Activated CD4-positive, alpha-beta T cell treated with anti-CD3 and anti-CD28 coated beads for 48 hours (primary cell): ENCODE measurements around the gene SPI1.
"Not testable (repeated sequence)": the region's sequence is repeated elsewhere in the genome, so short reads cannot be mapped to it uniquely, and the experiment has no call there.

Experiments used
- DNase-seq: peaks from one replicate; pipeline ENCODE4 v3.0.0-alpha.2; 2020

SPI1 gene

GRCh38 chr11:47337229-47337924 is 41.0 kb downstream of the SPI1 start:
- no peak for DNase-seq

DNA sequence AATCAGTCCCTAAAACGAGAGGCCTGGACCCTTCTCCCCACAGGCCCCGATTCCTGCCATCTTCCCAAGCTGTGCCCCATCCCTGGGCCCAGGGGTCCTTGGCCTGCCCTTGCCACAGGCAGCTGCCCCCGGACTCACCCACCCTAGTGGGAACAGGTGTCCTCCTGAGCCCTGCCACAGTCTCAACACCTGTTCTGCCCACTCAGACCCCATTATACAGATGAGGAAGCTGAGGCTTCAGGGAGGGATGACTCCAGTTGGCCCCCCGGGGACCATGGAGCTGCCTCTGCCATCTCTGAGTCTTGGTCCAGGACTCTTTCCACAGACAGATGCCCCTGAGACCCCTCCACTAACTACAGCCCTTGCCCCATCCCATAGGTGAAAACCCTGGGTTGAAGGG is 41.8 kb downstream of the SPI1 start:
- no peak for DNase-seq

DNA sequence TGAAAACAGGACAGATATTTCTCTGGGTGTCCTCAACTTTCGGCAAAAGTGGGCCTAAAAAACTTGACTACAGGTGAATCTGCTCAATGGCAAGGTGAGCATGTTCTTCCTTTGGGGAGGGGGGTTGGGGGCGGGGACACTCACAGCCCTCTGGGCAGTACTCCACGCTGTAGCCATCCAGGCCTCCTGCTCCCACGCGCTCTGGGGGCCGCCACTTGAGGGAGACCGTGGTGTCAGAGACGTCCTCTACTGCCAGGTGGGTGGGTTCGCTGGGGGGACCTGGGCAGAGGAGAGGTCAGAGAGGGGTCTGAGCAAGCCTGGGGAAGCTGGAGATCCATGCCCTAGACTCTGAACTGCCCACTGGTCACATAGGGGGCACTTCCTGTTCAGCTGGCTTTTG is 42.6 kb downstream of the SPI1 start:
- no peak for DNase-seq

GRCh38 chr11:47334699-47335411 is 43.5 kb downstream of the SPI1 start:
- not testable (repeated sequence) for DNase-seq

DNA sequence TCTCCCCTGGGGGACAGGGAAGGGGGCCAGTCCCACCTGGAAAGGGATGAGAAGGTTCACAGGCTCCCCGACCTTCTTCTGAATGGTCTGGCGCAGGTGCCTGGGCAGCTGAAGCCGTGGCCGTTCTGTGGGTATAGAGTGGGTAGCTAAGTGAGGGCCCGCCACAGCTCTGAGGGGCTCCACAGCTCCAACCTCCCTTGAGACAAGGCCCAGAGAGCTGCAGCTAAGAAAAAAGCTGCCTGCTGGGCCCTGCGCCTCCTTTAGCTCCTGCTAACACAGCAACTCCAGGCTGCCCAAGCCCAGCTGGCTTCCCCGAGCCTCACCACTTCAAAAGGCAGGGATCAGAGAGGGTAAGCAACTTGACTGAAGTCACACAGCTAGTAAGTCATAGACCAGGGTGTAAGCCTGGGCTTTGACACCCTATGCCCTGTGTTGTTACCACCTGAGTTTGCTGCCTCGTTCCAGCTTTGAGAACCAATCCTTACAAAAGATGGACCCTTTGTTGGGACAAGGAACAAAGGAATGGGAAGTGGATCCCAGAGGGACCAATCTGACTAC is 44.4 kb downstream of the SPI1 start:
- DNase-seq = no peak

GRCh38 chr11:47333526-47333845 is 44.9 kb downstream of the SPI1 start:
- DNase-seq = no peak

DNA sequence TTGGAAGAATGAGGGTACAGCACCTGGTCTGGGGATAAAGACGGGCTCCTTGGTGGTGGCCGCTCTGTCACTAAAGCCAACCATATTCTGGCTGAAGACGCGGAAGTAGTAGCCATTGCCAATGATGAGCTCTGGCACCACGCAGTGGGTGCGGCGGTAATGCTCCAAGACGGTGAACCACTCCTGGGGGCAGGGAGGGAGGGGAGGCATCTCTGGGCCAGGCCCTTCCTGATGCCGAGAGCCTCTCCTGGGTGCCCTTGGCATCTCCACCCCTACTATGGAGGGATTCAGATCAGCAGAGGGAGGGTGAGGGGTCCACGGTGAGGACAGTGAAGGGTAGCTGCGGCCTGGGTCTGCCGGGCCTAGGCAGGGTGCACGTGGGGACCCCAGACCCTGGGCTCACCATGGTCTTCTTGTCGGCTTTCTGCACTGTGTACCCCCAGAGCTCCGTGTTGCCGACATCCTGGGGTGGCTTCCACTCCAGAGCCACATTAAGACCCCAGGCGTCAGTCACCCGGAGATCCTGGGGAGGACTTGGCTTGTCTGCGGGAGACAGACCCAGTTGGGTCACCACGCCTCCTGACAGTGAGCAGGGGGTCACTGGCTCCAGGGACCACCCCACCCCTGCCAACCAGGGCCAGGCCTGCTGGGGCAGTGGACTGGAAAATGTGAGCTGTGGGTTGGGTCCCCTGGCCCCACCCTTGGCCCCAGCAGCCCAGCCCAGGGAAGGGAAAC is 45.4 kb downstream of the SPI1 start:
- DNase-seq = no peak

DNA sequence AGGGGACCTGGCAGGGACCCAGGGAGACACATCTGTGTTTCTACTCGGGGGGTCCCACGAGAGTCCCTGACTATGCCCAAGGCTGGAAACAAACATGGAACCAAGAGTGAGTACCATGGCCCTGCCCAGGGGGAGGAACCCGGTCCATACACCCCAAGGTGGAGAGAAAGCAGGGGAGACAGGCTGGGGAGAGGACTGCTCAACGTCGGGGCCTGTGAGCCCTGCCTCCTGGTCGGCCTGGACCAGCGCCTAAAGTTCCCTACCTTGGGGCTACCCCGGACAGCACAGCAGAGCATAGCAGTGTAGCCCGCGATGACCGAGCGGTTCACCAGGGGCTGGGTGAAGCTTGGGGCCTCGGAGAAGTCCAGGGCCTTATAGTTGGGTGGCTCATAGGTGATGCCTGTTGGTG is 46.0 kb downstream of the SPI1 start:
- DNase-seq = no peak

- no peak for DNase-seq
Measured at GRCh38 chr11:47331454-47332302, 46.7 kb downstream of the SPI1 start.

DNA sequence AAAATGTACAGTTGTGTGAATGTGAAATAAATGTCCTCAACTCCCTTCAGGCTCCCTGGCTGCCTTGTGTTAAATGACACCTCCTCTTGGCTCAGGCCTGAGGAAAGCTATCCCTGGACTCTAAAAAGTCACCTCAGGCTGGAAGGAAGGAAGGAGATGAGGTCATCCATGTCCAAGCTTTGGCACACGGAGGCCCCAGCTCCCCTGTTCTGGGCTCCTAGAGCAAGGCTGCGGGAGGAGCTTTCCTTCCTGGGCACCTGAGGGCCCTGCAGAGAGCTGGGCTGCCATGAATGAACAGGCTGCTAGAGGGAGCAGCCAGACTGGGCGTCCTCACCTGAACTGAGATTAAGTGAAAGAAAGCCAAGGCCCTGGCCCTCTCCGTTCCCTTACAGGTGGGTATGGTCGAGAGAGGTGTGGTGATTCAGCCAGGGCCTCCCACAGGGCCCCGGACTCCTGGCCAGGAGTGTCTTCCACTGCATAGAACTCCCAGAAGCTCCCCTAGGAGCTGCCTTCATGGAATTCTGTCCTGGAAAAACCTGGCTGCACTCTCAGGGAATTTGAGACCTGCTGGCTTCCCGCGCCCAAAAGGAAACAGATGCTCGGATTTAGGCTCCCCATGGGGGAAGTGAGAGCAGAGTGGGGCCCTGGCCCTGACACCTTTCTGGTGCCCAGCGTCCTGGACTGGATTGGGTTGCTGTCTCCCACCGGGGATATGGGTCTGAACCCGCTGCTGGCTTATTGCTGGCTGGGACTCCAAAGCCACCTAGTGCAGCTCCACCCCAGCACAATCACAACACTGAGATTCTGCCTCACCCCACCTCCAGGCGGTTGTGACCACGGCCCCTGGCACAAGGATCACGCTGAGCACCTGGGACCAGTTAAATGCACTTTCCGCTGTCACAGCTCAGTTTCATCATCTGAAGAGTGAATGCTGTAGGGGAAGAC is 48.1 kb downstream of the SPI1 start:
- no peak for DNase-seq

DNA sequence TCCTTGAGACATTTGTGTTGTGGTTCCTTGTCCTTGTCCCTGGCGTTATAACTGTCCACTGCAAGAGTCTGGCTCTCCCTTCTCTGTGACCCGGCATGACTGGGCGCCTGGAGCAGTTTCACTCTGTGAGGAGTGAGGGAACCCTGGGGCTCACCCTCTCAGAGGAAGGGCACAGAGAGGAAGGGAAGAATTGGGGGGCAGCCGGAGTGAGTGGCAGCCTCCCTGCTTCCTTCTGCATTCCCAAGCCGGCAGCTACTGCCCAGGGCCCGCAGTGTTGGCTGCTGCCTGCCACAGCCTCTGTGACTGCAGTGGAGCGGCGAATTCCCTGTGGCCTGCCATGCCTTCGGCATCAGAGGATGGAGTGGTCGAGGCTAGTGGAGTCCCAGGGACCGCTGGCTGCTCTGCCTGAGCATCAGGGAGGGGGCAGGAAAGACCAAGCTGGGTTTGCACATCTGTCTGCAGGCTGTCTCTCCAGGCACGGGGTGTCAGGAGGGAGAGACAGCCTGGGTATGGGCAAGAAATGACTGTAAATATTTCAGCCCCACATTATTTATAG is 48.8 kb downstream of the SPI1 start:
- no peak for DNase-seq

- DNase-seq = no peak
Measured at GRCh38 chr11:47328449-47329390, 49.6 kb downstream of the SPI1 start.

DNA sequence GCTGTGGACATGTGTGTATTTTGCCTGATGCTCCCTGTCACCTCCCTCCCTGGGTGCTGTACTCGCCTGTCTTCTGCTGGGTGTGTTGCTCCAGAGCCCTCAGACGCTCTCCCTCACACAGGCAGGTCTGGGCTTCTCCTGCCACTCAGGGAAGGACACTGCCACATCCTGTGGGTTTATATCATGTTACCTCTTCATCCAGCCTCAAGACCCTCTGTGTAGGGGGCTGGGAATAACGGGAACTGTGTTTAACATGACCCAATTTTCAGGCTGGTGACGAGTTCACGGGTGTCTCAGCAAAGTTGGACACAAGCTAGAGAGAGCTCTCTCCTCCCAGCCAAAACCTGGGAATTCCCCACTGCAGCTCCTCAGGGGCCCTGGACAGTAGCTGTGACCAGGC is 50.4 kb downstream of the SPI1 start:
- DNase-seq = no peak

DNA sequence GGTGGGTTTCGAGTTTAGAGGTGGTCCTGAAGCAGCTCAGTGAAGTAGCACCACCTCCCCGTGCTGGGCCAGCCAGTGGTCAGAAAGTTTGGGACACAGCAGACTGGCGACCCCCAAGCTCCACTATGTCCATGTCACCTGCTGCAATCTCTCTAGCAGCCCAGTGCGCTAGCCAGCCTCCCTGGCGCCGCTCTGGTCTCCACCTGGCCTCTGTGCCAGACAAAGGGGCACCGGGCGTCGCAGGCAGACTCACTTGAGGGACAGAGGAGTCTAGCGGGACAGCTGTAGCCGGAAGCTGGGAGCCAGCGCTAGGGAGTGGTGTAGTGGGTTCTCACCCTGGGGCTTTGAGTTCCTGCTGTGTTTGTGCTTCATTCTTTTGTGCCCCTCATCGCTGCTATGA is 51.3 kb downstream of the SPI1 start:
- no peak for DNase-seq

DNA sequence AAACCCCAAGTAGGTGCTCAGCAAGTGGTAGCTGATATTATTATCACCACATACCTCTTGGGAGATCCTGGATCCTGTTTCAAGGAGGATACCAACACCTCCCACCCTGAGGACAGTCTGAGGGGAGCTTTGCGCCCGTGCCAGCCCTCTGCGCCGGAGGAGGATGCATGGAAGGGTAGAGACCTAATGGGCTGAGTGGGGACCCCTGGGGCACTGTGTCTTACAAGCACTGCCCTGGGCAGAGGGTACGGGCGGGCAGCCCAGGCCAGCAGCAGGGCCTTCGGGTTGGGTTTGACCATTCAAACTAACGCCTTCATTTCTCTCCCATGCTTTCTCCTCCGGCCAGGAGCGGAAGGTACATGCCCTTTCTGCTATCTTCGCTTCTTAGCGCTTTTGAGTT is 52.1 kb downstream of the SPI1 start:
- no peak for DNase-seq

DNA sequence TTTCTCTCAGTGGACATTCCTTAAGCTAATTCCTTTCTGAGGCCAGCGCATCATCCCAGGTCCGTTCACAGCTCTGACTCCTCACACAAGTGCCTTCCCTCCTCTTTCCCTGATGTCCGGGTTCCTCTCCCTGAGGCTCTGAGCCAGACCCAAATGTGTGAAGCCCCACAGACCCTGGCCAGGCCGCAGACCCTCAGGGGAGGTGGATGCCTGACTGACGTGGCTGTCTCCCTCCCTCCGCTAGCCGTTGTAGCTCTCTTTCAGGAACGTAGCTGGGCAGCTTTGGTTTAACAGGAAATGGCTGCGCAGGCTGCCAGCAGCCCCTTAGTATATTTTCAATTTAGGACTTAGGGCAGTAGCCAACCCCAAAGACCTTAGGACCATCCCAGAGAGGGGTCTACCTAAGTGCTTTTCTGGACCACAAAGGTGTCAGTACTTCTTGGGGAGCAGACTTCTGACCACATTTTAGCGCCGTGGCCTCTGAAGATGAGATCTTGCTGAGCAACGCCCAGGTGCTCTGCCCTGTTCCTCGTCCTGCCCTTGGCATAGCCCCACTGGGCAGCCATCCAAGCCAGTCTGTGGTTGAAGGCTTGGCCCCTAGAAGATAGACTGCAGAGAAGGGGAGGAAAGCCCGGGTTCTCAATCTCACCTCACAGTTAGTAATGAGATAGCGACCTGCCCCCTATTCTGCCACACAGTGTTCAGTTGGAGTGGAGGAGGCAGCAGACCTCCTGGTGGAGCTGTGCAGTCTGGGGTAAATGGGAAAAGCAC is 52.9 kb downstream of the SPI1 start:
- no peak for DNase-seq

- DNase-seq = no peak
Measured at GRCh38 chr11:47324520-47324919, 53.8 kb downstream of the SPI1 start.

GRCh38 chr11:47318166-47318565 is 60.2 kb downstream of the SPI1 start:
- DNase-seq = no peak

DNA sequence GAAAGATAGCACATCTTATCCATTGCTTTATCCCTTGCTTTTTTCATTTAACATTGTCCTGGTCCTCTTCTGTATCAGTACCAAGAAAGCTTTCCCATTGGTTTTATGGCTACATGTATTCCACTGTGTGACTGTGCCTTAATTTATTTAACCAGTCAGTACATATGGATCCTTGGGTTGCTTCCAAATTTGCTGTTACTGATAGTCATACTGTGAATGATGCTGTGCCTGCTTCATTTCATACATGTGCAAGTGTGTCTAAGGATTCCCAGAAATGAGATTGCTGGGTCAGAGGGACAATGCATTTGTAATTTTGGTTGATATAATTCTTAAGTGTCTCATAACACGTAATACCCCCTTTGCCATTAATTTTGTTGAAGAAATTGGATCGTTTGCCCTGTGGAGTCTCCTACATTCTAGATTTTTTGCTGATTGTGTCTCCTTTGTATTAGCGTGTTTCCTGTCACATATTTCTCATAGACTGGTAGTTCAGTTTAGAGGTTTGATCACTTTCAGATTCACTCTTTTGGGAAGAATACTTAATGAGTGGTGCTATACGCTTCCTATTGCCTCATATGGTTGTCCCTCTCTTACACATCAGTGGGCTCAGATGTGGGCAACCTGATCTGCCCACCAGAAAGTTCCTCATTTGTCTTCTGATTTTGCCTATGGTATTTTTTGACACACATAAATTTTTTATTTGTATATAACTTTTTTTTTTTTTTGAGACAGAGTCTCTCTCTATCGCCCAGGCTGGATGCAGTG is 61.1 kb downstream of the SPI1 start:
- no peak for DNase-seq
